ENCODE results near the gene PPP2R2C.

The PPP2R2C gene

DNA sequence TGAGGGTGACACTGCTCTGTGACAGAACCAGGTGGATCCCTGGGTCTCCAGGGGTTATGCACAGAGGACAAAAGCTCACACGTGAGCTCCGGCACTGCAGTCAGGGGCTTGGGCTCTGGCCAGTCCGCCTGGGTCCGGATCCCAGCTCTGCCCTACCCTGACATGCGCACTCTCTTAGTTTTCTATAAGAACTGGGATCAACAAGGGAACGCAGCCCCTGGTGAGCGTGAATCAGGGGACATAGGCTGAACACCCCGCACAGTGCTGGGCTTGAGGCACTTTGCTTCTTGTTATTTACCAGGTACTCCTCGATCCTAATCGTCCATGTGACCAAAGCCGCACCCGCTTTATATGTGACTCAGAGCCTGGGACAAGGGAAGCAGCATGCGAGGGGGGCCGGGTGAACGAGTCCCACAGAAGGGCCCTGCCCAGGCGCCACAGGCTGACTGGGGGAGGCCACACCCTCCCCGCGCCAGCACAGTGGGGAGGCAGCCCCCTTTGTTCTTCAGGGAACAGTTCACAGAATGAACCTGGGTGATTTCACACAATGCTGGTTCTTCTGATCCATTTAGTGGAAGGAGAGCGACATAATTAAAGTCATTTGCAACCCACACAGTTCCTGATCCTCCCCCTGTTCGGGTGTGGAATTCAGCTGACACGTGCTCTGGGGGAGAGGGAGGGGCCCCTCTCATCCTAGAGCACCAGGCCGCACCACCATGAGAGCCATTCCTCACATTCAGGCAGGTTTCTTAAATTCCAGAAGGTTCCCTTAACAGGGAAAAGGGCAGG is 147.2 kb downstream of the PPP2R2C start:
- DNase-seq: no peak

- no peak for DNase-seq
Observed at GRCh38 chr4:6324461-6324998, 147.9 kb downstream of the PPP2R2C start.

- no peak for DNase-seq
Observed at GRCh38 chr4:6322761-6323566, 149.4 kb downstream of the PPP2R2C start.

DNA sequence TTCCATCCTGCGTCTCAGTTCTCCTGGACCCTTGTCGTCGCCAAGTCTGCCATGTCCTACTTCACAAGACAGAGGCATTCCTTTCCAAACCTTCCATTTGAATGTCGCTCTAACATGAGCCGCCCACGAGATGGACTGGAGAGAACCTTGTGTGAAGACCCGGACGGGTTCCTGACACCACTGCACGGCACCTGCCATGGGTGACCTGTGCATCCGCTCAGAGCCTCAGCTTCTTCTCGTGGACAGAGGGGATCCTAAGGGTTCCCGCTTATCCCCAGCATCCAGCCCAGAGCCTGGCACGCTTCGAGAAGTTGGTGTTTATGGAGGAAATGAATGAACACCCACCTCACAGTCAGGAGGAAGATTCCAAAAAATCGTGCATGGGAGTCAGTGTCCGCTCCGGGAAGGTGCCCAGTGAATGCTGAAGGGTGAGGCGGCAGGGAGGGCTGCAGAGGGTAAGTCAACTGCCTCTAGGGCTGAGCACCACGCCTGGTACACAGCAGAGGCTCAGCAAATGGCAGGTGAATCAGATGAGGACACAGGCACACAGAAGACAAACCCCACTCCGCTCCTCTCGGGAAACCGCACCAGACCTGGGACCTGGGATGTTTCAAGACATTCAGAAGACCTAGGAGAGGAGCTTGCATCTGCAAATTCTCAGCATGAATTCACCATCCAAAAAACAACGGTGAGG is 150.2 kb downstream of the PPP2R2C start:
- no peak for DNase-seq

DNA sequence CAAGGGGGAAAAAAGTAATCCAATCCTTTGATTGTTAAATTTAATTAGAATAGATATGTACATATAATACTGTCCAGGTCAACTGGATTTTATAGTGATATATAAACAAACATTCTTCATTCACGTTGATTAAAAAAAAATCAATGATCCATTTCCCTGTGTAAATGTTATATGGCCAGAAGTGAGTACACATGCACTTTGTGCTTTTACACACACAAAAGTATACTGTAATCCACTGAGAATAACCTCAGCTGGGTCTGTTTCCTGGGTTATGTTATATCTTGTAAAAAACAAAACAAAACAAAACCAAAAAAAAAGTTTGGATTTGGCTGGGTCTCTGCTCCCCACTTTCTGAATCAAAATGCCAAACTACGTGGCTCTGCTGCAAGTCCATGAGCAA is 151.1 kb downstream of the PPP2R2C start:
- no peak for DNase-seq

GRCh38 chr4:6320663-6321062 is 151.8 kb downstream of the PPP2R2C start:
- no peak for DNase-seq

GRCh38 chr4:6319530-6320150 is 152.8 kb downstream of the PPP2R2C start:
- no peak for DNase-seq

GRCh38 chr4:6318206-6318605 is 154.2 kb downstream of the PPP2R2C start:
- no peak for DNase-seq

GRCh38 chr4:6316461-6317003 is 155.9 kb downstream of the PPP2R2C start:
- no peak for DNase-seq

DNA sequence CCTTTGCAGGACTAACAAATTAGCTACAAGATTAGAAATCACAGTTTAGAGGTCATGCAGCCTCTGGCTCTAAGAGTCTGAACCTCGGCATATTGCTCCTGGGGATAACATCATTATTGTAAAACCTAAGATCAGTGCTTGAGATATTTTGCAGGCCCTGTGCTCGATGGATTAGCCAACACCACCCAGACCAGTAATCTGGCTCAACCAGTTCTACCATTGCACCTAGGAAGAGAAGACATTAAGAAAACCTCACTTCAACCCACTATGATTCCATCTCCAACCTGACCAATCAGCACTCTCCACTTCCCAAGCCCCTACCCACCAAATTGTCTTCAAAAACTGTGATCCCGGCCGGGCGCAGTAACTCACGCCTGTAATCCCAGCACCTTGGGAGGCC is 159.2 kb downstream of the PPP2R2C start:
- no peak for DNase-seq

DNA sequence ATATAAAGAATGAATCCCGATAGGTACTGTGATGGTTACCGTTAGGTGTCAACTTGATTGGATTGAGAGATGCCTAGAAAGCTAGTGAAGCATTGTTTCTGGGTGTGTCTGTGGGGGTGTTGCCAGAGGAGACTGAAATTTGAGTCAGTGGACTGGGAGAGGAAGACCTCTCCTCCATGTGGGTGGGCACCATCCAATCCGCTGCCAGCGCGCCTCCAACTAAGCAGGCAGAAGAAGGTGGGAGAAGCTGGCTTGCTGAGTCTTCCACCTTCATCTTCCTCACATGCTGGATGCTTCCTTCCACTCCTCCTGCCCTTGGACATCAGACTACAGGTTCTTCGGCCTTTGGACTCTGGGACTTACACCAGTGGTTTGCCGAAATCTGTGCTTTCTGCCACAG is 162.6 kb downstream of the PPP2R2C start:
- DNase-seq: no peak

- peak; percentile 61 for DNase-seq
Observed at GRCh38 chr4:6308899-6309643, 163.3 kb downstream of the PPP2R2C start.

- peak; percentile 19 for DNase-seq
Observed at GRCh38 chr4:6307891-6308290, 164.5 kb downstream of the PPP2R2C start.

GRCh38 chr4:6307230-6307629 is 165.2 kb downstream of the PPP2R2C start:
- DNase-seq: no peak

DNA sequence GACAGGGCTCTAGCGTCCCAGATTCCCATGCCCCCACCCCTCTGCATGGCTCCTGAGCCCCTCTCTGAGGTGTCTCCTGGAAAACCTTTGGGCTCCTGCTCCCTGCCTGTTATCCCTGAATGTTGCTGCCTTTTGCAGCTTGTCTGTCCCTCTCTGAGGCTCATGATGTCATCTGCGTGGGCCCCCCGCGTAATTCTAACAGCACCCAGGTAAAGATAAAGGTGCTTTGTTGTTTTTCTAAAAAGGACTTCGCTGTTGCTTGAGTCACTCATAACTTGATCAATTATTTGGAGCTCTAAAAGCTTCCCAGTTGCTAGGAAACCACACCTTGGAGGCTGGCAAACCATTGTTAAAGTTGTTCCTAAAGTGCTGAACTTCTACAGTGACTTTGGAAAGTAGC is 166.1 kb downstream of the PPP2R2C start:
- no peak for DNase-seq

DNA sequence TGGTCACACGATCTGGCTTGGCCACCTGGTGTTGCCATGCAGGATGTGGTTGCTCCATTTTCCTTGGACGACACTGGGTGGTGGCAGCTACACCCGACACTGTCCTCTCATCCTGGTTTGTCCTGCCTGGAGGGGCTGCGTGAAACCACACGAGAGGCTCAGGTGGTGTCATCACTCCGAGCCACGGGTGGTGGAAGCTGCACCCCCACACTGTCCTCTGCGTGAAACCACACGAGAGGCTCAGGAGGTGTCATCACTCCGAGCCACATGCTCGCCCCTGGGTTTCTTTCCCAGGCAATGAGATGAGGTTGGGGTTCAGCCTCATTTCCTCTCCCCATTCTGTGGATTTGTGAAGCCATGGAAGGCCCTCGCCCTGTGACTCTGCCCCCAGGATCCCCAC is 168.5 kb downstream of the PPP2R2C start:
- DNase-seq: no peak

DNA sequence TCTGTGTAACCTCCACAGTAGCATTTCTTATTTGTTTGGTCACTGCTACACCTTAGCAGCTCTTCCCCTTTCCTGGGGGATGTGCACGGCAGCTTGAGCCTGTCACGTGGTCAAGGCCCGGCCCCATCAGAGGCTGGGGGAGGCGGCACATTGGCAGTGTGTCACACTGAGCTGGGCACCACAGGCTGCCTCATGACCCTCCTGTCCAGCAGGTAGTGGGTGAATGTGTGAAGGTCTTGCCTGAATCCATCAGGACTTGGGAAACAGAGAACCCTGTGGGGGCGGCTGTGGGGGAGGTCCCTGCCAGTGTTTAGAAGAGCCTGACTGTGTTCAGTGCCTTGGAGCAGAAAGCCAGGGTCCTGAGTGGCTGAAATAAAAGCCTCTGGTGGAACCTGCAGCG is 169.5 kb downstream of the PPP2R2C start:
- no peak for DNase-seq

DNA sequence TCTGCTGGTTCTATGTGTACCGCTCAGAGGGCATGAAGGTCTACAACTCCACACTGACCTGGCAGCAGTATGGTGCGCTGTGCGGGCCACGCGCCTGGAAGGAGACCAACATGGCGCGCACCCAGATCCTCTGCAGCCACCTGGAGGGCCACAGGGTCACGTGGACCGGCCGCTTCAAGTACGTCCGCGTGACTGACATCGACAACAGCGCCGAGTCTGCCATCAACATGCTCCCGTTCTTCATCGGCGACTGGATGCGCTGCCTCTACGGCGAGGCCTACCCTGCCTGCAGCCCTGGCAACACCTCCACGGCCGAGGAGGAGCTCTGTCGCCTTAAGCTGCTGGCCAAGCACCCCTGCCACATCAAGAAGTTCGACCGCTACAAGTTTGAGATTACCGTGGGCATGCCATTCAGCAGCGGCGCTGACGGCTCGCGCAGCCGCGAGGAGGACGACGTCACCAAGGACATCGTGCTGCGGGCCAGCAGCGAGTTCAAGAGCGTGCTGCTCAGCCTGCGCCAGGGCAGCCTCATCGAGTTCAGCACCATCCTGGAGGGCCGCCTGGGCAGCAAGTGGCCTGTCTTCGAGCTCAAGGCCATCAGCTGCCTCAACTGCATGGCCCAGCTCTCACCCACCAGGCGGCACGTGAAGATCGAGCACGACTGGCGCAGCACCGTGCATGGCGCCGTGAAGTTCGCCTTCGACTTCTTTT is 170.5 kb downstream of the PPP2R2C start:
- DNase-seq: no peak

- DNase-seq: no peak
Observed at GRCh38 chr4:6301051-6301731, 171.2 kb downstream of the PPP2R2C start.

DNA sequence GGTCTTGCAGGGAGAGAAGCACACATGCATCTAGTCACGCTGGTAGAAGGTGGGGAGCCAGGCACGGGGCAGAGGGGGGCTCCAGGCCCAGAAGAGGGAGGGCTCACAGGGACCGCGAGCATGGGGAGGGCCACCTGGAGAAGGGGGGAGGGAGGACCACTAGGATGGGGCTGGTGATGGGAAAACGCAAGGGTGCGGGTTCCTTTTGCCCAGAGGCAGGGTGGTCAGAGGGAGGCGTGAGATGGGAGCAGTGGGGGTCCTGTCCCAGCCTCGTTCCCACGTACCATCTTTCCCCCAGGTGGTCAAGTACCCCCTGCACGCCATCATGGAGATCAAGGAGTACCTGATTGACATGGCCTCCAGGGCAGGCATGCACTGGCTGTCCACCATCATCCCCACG is 172.1 kb downstream of the PPP2R2C start:
- DNase-seq: no peak

- no peak for DNase-seq
Observed at GRCh38 chr4:6299875-6300274, 172.5 kb downstream of the PPP2R2C start.
